ENCODE data around the gene TMPRSS4.

TMPRSS4 gene

DNA sequence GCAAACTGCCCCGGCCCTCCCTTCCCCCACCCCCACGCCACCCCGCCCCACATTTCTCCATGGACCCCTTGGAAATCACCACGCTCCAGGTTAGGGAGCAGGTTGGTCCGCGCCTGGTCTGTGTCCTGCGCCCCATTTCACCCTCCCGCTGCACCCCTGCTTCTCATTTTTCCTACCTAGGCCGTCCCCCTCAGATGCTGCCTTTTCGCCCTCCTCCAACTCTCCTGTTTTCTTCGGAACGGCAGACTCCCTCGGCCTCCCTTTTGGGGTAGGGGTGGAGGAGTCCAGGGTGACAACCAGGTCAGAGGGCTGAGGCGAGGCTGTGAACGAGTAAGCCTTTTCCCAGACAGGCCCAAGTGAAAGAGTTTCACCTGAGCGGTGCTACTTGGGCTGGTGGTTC is 76.6 kb downstream of the TMPRSS4 start:
- DNase-seq (ENCODE audit: low read depth in 3 of 3): no peak

DNA sequence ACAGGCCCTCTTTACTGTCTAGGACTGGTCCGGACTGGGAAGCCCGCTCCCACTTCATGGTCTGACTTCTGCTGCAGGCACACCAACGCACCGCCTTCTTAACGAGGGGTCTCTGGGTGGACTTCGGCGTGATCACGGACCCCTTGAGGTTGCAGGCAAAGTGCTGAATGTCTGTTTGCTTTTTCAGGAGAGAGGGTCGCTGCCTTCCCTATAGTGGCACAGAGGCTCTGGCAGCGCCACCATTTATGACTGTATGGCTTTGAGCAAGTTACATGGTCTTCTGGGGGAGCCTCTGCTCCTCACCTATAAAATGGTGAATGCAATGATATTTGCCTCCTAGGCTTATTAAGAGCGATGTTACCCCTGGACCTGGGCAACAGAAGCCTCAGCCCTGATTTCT is 77.1 kb downstream of the TMPRSS4 start:
- DNase-seq (ENCODE audit: low read depth in 3 of 3): no peak

DNA sequence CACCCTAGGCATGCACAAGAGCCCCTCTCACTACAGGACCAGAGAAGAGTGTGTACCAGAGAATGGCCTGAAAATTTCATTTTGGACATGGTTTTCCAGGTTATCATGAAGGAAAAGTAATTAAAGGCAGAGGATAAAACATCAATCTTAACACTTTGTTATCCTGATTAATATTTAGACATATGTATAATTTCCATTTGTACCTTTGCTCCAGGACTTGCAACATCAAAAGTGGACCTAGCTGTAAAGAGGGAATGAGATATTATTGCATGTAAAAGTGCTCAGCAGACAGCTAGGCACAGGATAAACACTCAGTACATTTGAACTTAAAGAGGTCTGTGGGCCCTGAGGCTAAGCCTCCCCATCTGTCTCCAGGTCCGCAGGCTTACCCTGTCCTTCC is 77.8 kb downstream of the TMPRSS4 start:
- DNase-seq (ENCODE audit: low read depth in 3 of 3): no peak

DNA sequence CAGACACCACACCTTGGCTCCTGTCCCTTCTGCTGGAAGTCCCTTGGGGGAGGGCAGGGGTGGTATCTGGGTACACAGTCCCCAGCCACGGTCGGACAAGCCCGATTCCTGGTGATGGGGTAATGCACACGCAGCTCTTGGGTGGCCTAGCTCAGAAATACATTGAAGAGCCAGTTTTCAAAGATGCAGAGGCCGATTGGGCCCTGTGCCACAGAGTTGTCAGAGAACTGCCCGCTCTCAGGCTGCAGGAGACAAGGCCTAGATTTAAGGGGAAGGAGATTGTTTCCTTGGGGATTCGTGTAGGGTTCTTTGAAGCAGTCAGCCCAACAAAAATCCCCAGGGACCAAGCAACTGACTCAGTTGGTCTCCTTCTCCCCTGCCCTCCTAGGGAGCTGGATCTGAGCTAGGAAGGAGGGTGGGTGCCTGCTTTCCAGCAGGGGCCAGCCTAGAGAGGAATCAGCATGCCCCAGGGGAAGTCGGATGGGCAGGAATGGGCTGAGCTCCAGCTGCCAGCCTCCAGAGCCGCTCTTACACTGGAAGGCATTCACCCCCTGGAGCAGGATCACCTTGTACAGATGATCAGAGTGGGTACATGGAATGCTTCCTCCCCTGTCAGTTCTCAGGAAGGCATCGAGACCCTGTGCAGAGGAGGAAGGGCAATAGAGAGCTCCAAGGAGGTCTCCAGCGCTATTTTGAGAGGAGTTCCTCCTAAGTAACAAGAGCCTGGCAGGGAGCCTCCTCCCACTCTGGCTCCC is 79.1 kb downstream of the TMPRSS4 start:
- no peak for DNase-seq (ENCODE audit: low read depth in 3 of 3)

DNA sequence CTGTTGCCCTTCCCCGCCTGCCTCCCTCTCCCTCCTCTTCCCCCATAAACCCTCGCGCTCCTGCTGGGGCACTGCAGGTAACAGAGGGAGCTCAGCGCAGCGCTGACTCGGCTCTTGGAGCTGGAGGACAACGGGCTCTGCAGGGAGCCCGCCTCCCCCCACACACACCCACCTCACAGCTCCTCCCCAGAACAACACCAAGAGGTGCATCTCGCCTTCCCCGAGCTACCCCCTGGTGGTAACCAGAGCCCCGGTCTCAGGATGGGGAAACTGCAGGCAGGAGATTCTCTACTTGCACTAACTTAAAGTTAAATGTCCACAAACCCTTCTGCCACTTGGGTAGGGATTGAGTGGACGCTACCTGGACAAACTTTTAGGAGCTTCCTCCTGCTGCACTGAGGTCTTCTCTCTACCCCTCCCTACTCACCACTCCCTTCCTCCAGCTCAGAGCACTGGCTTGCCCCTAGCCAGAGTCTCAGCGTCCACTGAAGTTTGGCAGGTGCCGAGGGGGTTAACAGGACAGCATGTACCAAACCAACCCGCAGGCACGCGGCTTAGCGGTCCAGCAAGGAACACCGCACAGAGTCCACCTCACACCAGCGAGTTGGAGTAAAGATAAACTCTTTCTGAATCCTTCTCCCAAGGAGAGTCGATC is 79.8 kb downstream of the TMPRSS4 start:
- DNase-seq (ENCODE audit: low read depth in 3 of 3): peak in 1 of 3 experiments; percentile 20

DNA sequence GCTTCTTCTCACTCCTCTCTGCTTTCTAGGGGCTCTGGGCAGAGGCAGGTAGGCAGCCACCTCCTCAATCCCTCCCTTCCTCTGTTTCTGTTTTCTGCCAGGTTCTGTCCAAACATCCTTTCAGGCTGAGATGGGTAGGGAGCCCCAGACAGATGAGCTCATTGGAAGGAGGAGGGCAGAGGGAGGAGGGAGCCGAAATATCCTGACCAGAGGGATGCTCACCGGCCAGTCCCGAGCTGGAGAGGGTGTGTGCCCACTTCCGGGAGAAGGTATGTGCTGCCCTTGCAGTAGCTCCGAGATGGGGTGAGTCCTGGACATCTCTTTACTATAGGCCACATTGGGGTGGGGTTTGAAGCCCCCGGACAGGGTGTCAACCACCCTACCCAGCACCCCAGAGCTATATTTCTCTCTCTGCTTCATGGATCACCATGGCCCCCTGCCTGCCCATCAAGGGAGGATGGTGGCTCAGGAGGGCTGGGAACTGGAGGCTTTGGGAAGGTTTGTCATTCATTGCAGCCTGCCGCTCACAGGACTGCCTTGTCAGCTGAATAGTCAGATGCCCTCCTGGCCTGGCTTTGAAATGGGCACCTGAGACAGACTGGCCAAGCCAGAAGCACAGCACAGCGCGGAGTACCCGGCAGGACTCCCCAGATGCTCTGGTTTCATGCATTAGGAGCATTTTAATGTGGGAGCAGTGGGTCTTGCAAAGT is 80.5 kb downstream of the TMPRSS4 start:
- DNase-seq (ENCODE audit: low read depth in 3 of 3): no peak

DNA sequence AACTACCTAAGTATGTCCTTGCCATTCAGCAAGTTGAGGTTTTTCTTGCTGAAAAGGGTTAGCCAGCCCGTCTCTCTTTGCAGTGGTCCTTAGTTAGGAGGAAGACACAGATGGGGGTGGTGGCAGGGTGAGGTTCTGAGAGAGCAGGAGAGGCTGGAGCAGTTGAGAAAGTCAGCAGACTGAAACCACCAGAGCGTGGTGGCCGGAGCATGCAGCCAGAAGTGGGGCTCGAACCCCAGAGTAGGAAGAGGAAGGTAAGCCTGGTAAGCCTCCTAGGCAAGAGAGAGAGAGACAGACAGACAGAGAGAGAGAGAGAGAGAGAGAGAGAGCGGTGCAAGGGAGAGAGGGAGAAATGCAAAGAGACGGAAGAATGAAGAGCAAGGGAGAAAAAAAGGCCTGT is 84.9 kb downstream of the TMPRSS4 start:
- no peak for DNase-seq (ENCODE audit: low read depth in 3 of 3)

DNA sequence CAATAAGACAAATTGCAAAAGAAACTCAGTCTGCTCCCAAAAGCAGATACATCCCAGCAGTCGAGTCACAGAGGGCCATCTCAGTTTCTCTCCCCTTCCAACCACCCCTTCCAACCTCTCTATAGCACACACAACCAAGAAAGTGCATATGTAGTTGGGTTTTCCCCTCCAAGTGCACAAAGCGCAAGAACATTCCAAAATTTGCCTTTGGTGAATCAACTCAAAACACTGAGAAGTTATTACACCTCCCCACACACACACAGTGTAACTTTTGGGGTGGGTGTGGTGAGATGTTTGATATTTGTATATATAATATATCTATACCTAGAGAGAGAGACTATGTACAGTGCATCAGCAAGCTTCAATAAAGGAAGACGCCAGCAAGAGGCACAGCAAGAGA is 86.0 kb downstream of the TMPRSS4 start:
- DNase-seq (ENCODE audit: low read depth in 3 of 3): no peak

DNA sequence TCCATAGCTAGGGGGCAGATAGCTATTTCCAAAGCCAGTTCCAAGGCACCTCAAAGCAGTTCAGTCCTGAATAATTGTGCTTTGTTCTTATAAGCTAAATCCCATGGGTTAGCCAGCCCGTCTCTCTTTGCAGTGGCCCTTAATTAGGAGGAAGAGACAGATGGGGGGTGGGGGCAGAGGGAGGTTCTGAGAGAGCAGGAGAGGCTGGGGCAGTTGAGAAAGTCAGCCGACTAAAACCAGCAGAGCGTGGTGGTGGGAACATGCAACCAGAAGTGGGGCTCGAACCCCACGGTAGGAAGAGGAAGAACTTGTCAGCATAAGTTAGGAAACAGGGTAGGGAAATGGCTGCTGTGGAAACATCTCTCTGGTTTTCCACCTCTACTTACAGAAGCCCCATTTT is 86.6 kb downstream of the TMPRSS4 start:
- no peak for DNase-seq (ENCODE audit: low read depth in 3 of 3)

DNA sequence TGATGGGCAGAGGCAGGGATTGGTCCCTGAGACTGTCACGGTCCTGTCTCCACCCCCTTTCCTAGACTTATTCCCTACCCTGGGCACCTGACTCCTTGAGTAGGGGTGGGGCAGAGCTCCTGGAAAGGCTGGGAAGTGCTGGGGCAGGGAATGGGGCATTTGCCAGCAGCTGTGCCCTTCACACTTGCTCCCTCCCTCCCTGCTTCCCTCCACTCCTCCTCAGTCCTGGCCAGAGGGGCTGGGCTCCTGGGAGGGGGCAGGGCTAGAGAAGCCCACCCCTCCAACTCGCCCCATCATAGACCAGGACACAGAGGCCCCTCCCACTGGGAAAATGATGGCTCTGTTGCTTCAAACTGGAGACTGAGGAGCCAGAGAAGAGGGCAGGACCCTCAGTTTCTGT is 88.0 kb downstream of the TMPRSS4 start:
- no peak for DNase-seq (ENCODE audit: low read depth in 3 of 3)

DNA sequence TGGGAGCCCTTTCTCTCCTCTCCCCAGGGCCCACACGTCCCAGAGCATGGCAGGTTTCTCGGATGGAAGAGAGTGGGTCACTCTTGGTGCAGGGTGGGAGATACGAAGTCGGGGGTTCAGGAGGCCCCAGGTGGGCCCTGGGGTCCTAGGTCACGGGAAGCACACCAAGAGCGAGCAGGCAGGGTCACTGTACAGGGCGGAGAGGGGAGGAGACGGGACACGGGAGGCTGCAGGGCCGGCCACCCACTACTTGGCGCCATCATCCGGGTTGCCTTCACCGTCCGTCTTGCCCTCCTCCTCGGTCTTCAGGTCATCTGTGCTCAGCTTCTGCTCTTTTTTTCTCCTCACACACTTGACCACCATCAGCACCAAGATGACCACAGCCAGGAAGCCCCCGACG is 89.8 kb downstream of the TMPRSS4 start:
- no peak for DNase-seq (ENCODE audit: low read depth in 3 of 3)

DNA sequence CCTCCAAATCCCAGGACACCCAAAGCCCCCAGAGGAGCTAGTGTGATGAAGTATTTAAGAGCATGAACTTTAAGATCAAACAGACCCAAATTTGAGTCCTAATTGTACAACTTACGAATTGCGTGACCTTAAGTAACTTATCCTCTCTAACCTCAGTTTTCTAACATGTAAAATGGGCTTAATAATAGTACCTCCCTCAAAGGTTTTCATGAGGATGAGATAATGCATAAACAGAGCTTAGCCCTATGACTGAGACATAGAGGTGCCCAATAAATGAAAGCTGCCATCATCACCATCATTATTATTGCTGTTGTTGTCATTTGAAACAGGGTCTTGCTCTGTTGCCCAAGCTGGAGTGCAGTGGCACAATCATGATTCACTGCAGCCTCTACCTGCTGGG is 90.4 kb downstream of the TMPRSS4 start:
- no peak for DNase-seq (ENCODE audit: low read depth in 3 of 3)

DNA sequence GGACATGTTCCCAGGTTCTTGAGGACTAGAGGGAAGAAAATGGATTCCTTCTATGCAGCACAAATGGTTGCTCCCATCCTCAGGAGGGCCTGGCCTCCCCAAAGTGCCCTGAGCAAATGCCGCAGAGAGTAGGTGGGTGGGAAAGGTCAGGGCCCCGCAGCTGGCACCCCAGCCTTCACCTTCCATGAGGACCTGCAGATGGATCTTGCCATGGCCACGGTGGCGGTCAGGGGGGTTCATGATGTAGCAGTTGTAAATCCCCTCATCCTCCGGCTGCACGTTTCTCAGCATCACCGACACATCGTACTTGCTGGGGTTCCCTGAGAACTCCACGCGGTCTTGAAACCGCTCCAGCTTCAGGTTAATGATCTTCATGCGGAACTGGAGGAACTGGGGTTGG is 91.0 kb downstream of the TMPRSS4 start:
- DNase-seq (ENCODE audit: low read depth in 3 of 3): no peak

DNA sequence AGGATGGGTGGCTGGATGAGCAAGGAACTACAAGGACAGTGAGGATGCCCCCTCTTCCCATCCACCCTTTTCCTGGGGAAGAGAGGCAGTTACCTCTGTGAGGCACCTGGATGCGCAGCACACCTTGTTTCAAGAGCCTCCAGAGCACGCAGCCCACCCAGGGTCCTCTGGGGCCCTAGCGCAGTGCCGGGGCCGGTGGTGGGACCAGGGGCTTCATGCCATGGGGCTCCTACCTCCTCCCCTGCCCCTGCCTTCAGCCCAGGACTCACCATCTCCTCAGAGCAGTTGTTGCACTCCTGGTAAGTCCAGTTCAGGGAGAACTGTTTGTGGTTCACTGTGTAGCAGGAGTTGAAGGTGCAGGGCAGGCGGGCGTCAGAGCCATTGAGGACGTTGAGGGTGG is 91.4 kb downstream of the TMPRSS4 start:
- DNase-seq (ENCODE audit: low read depth in 3 of 3): no peak

DNA sequence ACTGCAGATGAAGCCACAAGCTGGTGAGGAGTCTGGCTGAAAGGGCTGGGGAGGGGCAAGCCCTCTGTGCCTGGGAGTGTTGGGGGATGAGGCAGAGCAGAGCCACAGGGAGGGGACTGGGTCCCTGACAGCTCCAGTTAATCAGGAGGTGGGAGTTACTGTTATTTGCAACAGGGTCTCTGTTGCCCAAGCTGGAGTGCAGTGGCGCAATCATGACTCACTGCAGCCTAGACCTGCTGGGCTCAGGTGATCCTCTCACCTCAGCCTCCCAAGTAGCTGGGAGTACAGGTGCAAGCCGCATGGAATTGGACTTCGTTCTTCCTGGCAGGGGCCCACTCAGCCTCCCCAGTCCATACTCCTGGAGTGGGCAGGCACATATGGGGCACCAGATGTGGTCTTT is 91.9 kb downstream of the TMPRSS4 start:
- DNase-seq (ENCODE audit: low read depth in 3 of 3): no peak

DNA sequence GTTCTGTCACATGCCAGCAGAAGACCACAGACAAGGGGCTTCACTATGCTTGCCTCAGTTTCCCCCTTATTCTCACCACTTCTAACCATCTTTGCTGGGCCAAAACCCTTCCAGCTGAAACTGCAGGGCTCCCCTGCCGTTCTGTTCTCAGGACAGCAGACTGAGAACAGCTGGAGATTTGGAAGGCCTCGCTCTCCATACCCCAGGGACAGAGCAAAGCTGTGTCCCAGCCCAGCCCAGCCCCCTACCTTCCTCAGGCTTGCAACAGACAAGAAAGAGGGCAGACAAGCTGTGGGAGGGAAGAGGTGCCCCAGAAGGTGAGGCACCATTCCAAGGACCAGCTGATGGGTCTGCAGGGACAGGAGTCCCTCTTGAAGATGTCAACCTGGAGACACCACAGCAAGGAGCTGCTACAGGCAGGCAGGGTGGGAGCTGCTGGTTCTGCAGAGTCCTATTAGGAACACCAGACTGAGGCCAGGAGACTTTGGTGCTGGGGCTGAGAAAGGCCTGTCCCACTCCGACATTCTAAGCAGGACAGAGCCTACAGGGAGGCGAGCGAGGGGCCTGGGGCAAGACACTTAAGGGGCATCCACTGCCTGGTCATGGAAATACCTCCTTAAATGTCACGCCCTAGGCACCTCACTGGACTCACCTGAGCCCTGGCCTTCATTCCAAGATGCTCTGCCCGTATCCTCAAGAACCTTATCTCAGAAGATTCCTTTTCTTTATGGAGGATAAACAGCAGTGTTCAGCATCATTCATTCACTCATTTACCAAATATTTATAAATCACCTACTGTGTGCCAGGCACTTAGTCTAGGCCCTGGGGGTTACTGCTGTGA is 92.6 kb downstream of the TMPRSS4 start:
- DNase-seq (ENCODE audit: low read depth in 3 of 3): no peak

DNA sequence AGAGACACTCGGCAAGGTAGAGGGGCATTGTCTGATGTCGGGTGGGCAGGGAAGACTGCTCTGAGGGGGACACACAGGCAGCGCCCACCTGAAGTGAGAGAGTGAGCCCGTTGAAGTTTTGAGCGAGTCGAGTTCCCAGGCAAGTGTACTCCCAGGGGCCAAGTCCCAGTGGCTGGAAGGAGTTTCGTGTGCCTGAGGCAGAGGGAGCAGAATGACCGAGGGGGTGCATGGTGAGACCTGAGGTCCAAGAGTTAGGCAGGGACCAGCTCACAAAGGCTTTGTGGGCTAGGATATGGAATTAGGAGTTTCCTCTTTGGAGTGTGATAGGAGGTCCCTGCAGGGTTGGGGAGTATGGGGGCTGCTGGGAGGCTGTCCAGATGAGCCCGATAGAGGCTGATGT is 93.4 kb downstream of the TMPRSS4 start:
- DNase-seq (ENCODE audit: low read depth in 3 of 3): no peak

DNA sequence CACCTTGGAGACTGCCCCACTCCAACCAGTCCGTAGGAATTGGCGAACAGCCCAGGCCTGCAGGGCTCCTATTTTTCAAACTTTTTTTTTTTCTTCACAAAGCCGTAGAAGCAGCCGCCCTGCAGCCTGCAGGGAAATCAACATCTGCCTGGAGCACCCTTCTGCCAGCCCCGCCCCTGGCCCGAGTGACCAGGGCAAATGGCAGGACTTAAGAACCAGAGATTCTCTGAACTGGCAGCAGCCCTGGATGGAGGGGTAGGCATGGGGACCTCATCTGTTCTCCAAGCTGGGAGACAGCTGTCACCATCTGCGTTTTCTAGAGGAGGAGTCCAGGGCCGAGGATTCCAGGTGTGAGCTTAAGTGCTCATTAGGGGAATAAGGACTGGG is 94.0 kb downstream of the TMPRSS4 start:
- DNase-seq (ENCODE audit: low read depth in 3 of 3): no peak
